HG03575 (cell line): ENCODE results near the gene EEF2.
"Not testable (repeated sequence)": the region's sequence is repeated elsewhere in the genome, so short reads cannot be mapped to it uniquely, and the experiment has no call there.

Experiments
- ATAC-seq: cut with Tn5 transposase; IDR thresholded peaks from one replicate; pipeline ENCODE4 v1.9.1; 2021; ENCODE audit not compliant: unreplicated experiment, insufficient number of reproducible peaks, low FRiP score; ENCODE audit errors: extremely low read depth

The EEF2 gene

GRCh38 chr19:3954107-3954506, 31.2 kb downstream of the EEF2 start:
- no peak for ATAC-seq

GRCh38 chr19:3952755-3953276, 32.4 kb downstream of the EEF2 start:
- not testable (repeated sequence) for ATAC-seq

GRCh38 chr19:3950871-3951861, 34.1 kb downstream of the EEF2 start:
- ATAC-seq, result no peak

- no peak for ATAC-seq
Measured at GRCh38 chr19:3949997-3950859, 35.0 kb downstream of the EEF2 start.

GRCh38 chr19:3949294-3949693, 36.0 kb downstream of the EEF2 start:
- no peak for ATAC-seq

GRCh38 chr19:3947316-3947933, 37.8 kb downstream of the EEF2 start:
- not testable (repeated sequence) for ATAC-seq

- no peak for ATAC-seq
Measured at GRCh38 chr19:3945838-3946237, 39.4 kb downstream of the EEF2 start.

GRCh38 chr19:3944018-3944721, 41.1 kb downstream of the EEF2 start:
- no peak for ATAC-seq

GRCh38 chr19:3942790-3943409, 42.4 kb downstream of the EEF2 start:
- ATAC-seq, result no peak

GRCh38 chr19:3938300-3938950, 46.8 kb downstream of the EEF2 start:
- ATAC-seq, result not testable (repeated sequence)

- ATAC-seq, result no peak
Measured at GRCh38 chr19:3936506-3937442, 48.5 kb downstream of the EEF2 start.

- no peak for ATAC-seq
Measured at GRCh38 chr19:3932931-3933810, 52.1 kb downstream of the EEF2 start, which contains the start of gene NMRK2. NMRK2 (plus strand) TSS chr19:3933069; CDS start chr19:3933672, 603 bp downstream.

- ATAC-seq, result no peak
Measured at GRCh38 chr19:3931041-3931440, 54.2 kb downstream of the EEF2 start.
